Fibroblast of skin of back (primary cell): ENCODE measurements around the gene CAMK2G.

Source experiments
- DNase-seq: peaks from one replicate; pipeline ENCODE4 v3.0.0-alpha.2; 2013

CAMK2G gene

DNA sequence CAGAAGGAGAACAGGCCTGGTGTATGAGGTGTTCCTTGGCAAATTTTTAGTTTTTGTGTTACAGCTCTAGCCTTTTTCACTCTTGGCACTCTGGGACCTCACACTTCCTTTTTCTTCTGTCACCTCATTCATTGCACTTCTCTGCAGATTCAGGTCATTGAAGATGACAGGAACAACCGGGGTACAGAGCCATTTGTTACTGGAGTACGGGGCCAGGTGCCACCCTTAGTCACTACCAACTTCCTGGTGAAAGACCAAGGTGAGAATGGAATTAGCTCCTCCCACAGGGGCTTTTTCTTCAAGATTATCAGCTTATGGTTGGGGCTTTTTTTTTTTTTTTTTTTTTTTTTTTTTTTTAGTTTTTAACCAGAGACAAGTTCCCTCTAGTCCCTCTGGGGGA is 111.0 kb downstream of the CAMK2G start:
- no peak for DNase-seq

DNA sequence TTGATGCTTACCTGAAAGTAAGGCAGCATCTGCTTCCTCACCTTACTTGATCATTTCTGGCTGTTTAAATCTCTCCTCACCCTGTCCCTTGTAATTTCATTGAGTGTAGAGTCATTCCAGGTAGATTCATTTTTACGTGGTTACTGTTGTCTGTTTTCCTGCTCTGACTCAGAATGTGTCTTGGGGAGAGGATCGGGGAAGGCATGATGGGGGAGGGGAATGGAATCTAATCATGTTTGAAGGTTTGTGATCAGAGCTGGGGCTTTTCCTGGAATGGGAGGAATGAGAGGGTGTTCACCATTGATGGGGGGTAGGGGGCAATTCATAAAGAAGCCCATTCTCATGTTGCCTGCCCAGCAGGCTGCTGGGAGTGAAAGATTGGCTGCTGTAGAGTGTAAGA is 111.4 kb downstream of the CAMK2G start:
- peak; percentile 16 for DNase-seq
